Measurements from ENCODE around the gene CDR2. TPM values are rescaled to one million over a fixed set of nuclear protein-coding genes. Genes with fewer than 3 reads are reported as not detected.
"Not testable (repeated sequence)": the region's sequence is repeated elsewhere in the genome, so short reads cannot be mapped to it uniquely, and the experiment has no call there.

The CDR2 gene
- total RNA-seq, 2 experiments from 2014 or later, result 42.5 to 49.1 TPM

GRCh38 chr16:22372882-22373661, 1.3 kb downstream of the CDR2 start:
- peak overlapping the region; percentile 93 for H3K4me3 Mint-ChIP-seq
- H3K27ac Mint-ChIP-seq, result peak overlapping the region; percentile 96
- no peak for ATAC-seq
- no peaks in the 10 kb centered on the region for H3K9me3 Mint-ChIP-seq (ENCODE audit: low read depth)
- CTCF ChIA-PET, result interaction anchor here (0.6 to 2.6 kb wide), 8 partner anchors 11 to 91 kb away, joined by 3 to 17 read pairs (median 4); partner anchors contain the start of gene POLR3E
- H3K36me3 Mint-ChIP-seq, result peaks cover 10% of the 10 kb centered on the region
- no peak for DNase-seq
- H3K27me3 Mint-ChIP-seq, result peaks cover 4% of the 10 kb centered on the region
- peaks cover 58% of the 10 kb centered on the region for H3K4me1 Mint-ChIP-seq

GRCh38 chr16:22370038-22370820, 4.2 kb downstream of the CDR2 start:
- Mint-ChIP-seq H3K27me3 (peaks cover under 1% of the 10 kb centered on the region), H3K27ac (peak overlapping the region; percentile 50), H3K4me3 (no peak overlapping the region), H3K4me1 (peaks cover 74% of the 10 kb centered on the region), H3K36me3 (peaks cover 23% of the 10 kb centered on the region), H3K9me3 (ENCODE audit: low read depth) (no peaks in the 10 kb centered on the region)
- no peak for ATAC-seq
- CTCF ChIA-PET, result interaction anchor here (0.7 to 1.5 kb wide), 4 partner anchors 10 to 51 kb away, joined by 4 to 7 read pairs (median 6); no protein-coding TSS in a partner anchor
- no peak for DNase-seq

DNA sequence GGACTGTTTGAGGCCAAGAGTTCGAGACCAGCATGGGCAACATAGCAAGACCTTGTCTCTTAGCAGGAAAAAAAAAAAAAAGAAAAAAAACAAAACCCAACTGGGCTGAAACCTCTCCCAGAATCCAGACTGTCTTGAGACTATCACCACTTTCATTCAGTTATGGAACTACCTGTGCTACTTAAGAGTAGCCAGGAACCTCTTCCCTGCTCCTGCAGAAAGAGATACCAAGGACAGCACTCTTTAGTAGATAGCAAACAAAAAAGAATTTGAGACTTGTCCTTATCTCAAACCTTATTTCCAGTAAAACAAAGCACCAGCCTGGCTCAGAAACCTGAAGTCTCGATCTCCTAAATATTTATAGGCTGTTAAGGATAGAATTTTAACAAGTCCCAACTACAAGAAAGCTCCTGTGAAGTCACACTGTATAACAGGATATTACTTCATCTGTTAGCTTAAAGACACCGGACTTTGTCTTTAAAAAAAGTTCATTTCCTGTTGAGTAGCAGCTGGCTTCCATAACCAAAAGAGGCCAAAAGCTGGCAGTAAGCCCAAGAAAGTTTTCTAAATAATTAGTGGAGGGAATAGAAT, 5.1 kb downstream of the CDR2 start:
- peak overlapping the region; percentile 76 for H3K27ac Mint-ChIP-seq
- no peak overlapping the region for H3K4me3 Mint-ChIP-seq

DNA sequence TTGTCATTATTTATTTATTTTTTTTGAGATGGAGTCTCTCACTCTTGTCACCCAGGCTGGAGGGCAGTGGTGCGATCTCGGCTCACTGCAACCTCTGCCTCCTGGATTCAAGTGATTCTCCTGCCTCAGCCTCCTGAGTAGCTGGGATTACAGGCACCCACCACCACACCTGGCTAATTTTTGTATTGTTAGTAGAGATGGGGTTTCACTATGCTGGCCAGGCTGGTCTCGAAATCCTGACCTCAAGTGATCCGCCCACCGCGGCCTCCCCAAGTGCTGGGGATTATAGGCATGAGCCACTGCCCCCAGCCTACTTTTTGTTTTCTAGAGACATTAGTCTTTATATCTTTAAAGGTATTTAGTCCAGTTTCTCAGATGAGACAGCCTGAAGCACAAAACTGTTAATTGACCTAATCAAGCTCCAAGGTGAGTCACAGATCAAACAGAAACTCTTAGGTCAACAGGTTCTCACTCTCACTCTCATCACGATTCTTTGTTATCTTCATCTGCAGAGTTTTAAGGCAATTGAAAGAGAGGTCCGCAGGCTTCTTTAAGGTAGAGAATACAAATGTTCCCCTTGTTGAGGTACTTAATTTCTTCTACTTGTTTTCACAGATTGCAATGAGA, 6.1 kb downstream of the CDR2 start:
- not testable (repeated sequence) for DNase-seq; ATAC-seq; H3K27ac Mint-ChIP-seq; H3K27me3 Mint-ChIP-seq; H3K9me3 Mint-ChIP-seq (ENCODE audit: low read depth); H3K4me3 Mint-ChIP-seq
- CTCF ChIA-PET, result interaction anchor here (0.9 to 2.1 kb wide), 2 partner anchors 10 to 15 kb away, joined by 3 to 9 read pairs; no protein-coding TSS in a partner anchor
- peaks cover 40% of the 10 kb centered on the region for H3K36me3 Mint-ChIP-seq
- H3K4me1 Mint-ChIP-seq, result peaks cover 82% of the 10 kb centered on the region

More for the DNA sequence above, 5.1 kb downstream of the CDR2 start:
- no peaks in the 10 kb centered on the region for H3K27me3 Mint-ChIP-seq
- CTCF ChIA-PET, result interaction anchor here (0.7 to 1.5 kb wide), 4 partner anchors 9 to 50 kb away, joined by 4 to 7 read pairs (median 6); no protein-coding TSS in a partner anchor
- peaks cover 79% of the 10 kb centered on the region for H3K4me1 Mint-ChIP-seq
- no peak for DNase-seq
- peaks cover 32% of the 10 kb centered on the region for H3K36me3 Mint-ChIP-seq
- no peaks in the 10 kb centered on the region for H3K9me3 Mint-ChIP-seq (ENCODE audit: low read depth)
- no peak for ATAC-seq

DNA sequence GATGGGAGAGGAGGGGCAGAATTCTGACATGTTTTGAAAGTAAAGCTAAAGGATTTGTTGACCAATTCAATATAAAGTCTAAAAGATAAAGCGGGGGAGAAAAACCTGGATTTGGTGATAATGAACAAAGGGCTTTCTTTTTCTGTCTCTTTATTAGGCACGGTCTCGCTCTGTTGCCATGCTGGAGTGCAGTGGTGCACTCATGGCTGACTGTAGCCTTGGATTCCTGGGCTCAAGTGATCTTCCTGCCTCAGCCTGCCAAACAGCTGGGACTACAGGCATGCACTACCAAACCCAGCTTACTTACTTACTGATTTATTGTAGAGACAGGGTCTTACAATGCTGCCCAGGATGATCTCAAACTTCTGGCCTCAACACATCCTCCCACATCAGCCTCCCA, 7.5 kb downstream of the CDR2 start:
- Mint-ChIP-seq H3K36me3 (peaks cover 46% of the 10 kb centered on the region), H3K4me3 (no peak overlapping the region), H3K4me1 (peaks cover 72% of the 10 kb centered on the region), H3K9me3 (ENCODE audit: low read depth) (no peaks in the 10 kb centered on the region), H3K27me3 (no peaks in the 10 kb centered on the region), H3K27ac (no peak overlapping the region)
- DNase-seq (no peak), ATAC-seq (no peak)
- CTCF ChIA-PET, result interaction anchor here (2.1 to 3.7 kb wide), 2 partner anchors 9 to 47 kb away, joined by 9 to 19 read pairs; no protein-coding TSS in a partner anchor

DNA sequence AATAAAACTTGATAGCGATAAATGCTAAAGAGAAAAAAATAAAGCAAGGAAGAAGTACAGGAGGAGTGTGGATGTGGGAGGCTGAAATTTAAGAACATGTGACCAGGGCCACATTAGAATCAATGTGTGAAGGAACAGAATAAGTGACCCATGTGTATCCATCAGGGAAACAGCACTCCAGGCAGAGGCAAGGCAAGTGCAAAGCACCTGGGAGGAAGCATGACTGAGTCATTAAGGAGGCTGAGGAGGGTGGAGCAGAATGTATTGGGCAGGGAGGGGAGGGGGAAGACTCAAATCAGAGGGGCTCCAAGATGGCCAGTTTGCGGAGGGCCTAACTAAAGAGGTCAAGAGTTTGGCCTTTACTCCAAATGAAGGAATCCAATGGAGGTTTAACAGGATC, 8.0 kb downstream of the CDR2 start:
- H3K4me1 Mint-ChIP-seq, result peaks cover 69% of the 10 kb centered on the region
- no peaks in the 10 kb centered on the region for H3K9me3 Mint-ChIP-seq (ENCODE audit: low read depth)
- H3K36me3 Mint-ChIP-seq, result peaks cover 45% of the 10 kb centered on the region
- CTCF ChIA-PET, result interaction anchor here (2.1 to 3.7 kb wide), 2 partner anchors 8 to 47 kb away, joined by 9 to 19 read pairs; no protein-coding TSS in a partner anchor
- no peak overlapping the region for H3K4me3 Mint-ChIP-seq
- no peaks in the 10 kb centered on the region for H3K27me3 Mint-ChIP-seq
- H3K27ac Mint-ChIP-seq, result no peak overlapping the region
- ATAC-seq (no peak), DNase-seq (no peak)

DNA sequence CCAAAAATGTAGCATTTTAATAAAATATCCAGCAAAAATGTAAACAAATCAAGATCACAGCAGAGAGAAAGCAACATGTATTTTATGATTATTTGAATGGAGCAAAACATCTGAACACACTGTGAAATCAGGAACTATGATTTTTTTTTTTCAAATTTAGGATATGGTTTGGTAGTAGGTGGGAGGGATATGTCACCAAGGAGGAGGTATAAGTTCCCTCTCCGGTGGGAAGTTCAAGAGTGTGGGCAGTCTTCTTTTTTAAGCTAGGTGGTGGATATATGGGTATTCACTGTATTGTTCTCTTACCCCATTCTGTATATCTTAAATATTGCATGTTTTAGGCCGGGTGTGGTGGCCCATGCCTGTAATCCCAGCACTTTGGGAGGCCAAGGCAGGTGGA, 10.2 kb downstream of the CDR2 start:
- Mint-ChIP-seq H3K4me1 (peaks cover 61% of the 10 kb centered on the region), H3K9me3 (ENCODE audit: low read depth) (no peaks in the 10 kb centered on the region), H3K27me3 (no peaks in the 10 kb centered on the region), H3K27ac (no peak overlapping the region), H3K4me3 (no peak overlapping the region), H3K36me3 (peaks cover 51% of the 10 kb centered on the region)
- ATAC-seq, result no peak
- no peak for DNase-seq
- CTCF ChIA-PET, result interaction anchor here (1.2 to 3.7 kb wide), 3 partner anchors 10 to 45 kb away, joined by 3 to 19 read pairs (median 6); no protein-coding TSS in a partner anchor

- no peaks in the 10 kb centered on the region for H3K27me3 Mint-ChIP-seq
- H3K4me3 Mint-ChIP-seq, result no peak overlapping the region
- CTCF ChIA-PET, result interaction anchor here (1.1 to 2.8 kb wide), 3 partner anchors 9 to 14 kb away, joined by 3 to 12 read pairs (median 4); no protein-coding TSS in a partner anchor
- no peaks in the 10 kb centered on the region for H3K9me3 Mint-ChIP-seq (ENCODE audit: low read depth)
- H3K27ac Mint-ChIP-seq, result peak overlapping the region; percentile 63
- DNase-seq (no peak), ATAC-seq (no peak)
- peaks cover 61% of the 10 kb centered on the region for H3K4me1 Mint-ChIP-seq
- H3K36me3 Mint-ChIP-seq, result peaks cover 45% of the 10 kb centered on the region
Observed at GRCh38 chr16:22360963-22361659, 13.3 kb downstream of the CDR2 start.

GRCh38 chr16:22359679-22360078, 14.7 kb downstream of the CDR2 start:
- Mint-ChIP-seq H3K36me3 (peaks cover 40% of the 10 kb centered on the region), H3K4me1 (peaks cover 60% of the 10 kb centered on the region), H3K9me3 (ENCODE audit: low read depth) (no peaks in the 10 kb centered on the region), H3K4me3 (no peak overlapping the region), H3K27me3 (no peaks in the 10 kb centered on the region), H3K27ac (peak overlapping the region; percentile 67)
- DNase-seq (no peak), ATAC-seq (no peak)
- CTCF ChIA-PET, result interaction anchor here (0.5 to 3.7 kb wide), 2 partner anchors 13 to 302 kb away, joined by 3 to 17 read pairs; no protein-coding TSS in a partner anchor

DNA sequence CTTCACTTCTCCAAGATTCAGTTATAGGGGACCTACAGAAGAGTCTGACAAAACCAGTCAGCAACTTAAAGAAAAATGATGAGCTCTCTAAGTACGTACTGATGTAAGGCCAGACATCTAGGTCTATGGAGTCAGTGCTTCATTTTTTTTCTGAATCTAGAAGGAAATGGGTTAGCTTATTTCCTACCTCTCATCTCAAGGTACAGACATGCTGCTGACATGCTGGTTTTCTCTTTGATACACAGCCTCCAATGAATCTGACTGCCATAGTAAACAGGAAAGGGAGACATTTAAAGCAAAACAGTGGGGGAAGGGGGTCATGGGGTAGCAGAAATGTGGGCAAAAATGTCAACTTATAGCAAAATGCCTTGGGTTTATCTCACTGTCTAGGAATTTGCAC, 16.4 kb downstream of the CDR2 start:
- no peak for DNase-seq
- Mint-ChIP-seq H3K4me1 (peaks cover 69% of the 10 kb centered on the region), H3K27me3 (no peaks in the 10 kb centered on the region), H3K27ac (peak overlapping the region; percentile 92), H3K36me3 (peaks cover 30% of the 10 kb centered on the region), H3K4me3 (no peak overlapping the region), H3K9me3 (ENCODE audit: low read depth) (no peaks in the 10 kb centered on the region)
- peak; percentile 61 for ATAC-seq
- CTCF ChIA-PET, result interaction anchor here (0.6 to 3.7 kb wide), 7 partner anchors 9 to 58 kb away, joined by 3 to 17 read pairs (median 6); no protein-coding TSS in a partner anchor

DNA sequence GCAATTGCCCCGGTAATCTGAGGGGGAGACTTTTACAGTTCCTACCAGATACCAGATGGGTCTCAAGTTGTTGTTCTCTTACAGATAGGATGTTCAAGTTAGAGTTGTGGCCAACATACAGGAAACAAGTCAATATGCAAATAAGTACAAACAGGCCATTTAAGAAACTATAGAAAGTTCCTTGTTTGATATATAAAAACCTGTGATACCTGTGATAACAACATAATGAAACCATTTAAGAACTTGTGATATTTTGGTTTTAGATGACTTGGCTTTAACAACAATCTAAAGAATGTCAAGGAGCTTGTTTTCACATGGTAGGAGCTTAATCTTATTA, 16.8 kb downstream of the CDR2 start:
- DNase-seq (no peak), ATAC-seq (peak; percentile 74)
- peaks cover 69% of the 10 kb centered on the region for H3K4me1 Mint-ChIP-seq
- H3K36me3 Mint-ChIP-seq, result peaks cover 29% of the 10 kb centered on the region
- no peaks in the 10 kb centered on the region for H3K9me3 Mint-ChIP-seq (ENCODE audit: low read depth)
- CTCF ChIA-PET, result interaction anchor here (0.6 to 3.7 kb wide), 8 partner anchors 8 to 57 kb away, joined by 3 to 17 read pairs (median 6); no protein-coding TSS in a partner anchor
- H3K27ac Mint-ChIP-seq, result peak overlapping the region; percentile 92
- no peaks in the 10 kb centered on the region for H3K27me3 Mint-ChIP-seq
- peak overlapping the region; percentile 36 for H3K4me3 Mint-ChIP-seq
